Tongue (tissue), 2 donors: Measurements from ENCODE around the gene MAML1. TPM values are rescaled to one million over a fixed set of nuclear protein-coding genes. Genes with fewer than 3 reads are reported as not detected.
"Not testable (repeated sequence)": the region's sequence is repeated elsewhere in the genome, so short reads cannot be mapped to it uniquely, and the experiment has no call there.

Experiments
- DNase-seq: peaks from one replicate; pipeline ENCODE4 v3.0.0-alpha.2; 2015
- total RNA-seq: library from RNA; depleted of rRNA; stranded (reverse); fragments of >200 nt; gene quantifications from one replicate; pipeline ENCODE4 v1.2.3, GENCODE V29; 2014

The MAML1 gene
- total RNA-seq, 1 donor from 2014 or later: 19.6 TPM

DNA sequence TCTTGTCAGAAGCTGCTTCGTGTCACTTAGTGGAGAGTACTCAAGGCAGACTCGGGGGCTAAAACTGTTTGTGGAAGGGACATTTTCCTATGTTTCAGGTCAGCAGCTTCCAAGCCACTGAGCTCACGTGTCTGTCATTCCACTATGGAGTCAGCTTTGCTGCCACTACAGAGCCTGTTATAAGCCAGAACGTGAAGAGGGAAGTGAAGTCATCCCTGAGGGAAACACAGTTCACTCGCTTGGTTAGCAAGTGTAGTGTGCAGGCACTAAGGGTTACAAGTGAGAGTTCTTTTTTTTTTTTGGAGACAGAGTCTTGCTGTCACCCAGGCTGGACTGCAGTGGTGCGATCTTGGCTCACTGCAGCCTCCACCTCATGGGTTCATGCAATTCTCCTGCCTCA lies 36.6 kb downstream of the MAML1 start:
- no peak for DNase-seq

GRCh38 chr5:179769796-179770195 lies 37.2 kb downstream of the MAML1 start:
- DNase-seq: no peak

- no peak for DNase-seq
Observed at GRCh38 chr5:179771311-179771895, 38.8 kb downstream of the MAML1 start.

- DNase-seq: no peak
Observed at GRCh38 chr5:179772351-179772750, 39.7 kb downstream of the MAML1 start.

GRCh38 chr5:179773686-179774040 lies 41.0 kb downstream of the MAML1 start:
- DNase-seq: no peak

DNA sequence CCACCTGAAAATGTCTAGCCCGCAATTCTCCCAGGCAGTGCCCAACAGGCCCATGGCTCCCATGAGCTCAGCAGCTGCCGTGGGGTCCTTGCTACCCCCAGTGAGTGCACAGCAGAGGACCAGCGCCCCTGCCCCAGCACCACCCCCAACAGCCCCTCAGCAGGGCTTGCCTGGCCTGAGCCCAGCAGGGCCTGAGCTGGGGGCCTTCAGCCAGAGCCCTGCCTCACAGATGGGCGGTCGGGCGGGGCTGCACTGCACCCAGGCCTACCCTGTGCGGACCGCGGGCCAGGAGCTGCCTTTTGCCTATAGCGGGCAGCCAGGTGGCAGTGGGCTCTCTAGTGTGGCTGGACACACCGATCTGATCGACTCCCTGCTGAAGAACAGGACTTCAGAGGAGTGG lies 41.8 kb downstream of the MAML1 start:
- DNase-seq: no peak

DNA sequence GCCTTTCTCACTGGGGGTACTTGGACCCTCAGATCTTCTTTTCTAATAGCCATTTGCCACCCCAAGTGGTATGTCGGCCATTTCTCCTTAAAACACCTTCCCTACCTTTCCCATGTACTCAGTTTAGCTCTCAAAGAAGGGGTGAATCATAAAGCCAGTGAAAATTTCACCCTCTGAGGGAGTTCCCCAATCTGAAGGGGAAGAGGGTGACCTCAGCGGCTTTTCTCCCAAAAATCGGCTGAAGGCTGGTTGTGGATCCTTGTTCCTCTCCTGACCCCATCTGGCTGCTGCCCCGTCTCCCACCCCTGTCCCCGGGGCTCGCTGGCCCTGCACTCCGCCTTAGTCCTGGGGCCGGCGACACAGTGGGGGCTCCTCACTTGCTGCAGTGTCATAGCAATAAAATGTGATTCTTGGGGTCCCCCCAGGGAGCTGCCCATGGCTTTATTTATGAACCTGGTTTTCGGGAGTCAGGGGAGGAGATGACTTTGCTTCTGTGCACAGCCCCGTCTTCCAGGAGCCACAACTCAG lies 43.9 kb downstream of the MAML1 start:
- no peak for DNase-seq

GRCh38 chr5:179777456-179777855 lies 44.8 kb downstream of the MAML1 start:
- no peak for DNase-seq

DNA sequence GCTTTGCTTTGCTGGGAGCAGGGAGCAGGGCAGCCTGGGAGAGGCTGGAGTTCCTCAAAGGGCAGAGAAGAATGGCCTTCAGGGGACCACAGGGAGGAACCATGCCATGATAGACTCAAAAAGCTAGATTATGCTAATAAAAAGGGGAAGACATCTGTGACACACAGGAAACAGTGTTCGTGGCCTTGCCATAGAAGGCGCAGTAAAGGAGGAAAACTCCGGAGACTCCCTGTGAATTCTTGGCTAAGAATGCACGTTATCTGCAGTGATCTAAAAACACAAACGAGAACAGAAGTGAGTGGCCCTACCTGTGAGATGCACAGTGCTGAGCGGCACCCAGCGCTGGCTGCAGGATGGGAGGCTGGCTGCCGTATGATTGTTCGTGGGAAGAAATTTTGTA lies 45.3 kb downstream of the MAML1 start:
- DNase-seq: no peak

DNA sequence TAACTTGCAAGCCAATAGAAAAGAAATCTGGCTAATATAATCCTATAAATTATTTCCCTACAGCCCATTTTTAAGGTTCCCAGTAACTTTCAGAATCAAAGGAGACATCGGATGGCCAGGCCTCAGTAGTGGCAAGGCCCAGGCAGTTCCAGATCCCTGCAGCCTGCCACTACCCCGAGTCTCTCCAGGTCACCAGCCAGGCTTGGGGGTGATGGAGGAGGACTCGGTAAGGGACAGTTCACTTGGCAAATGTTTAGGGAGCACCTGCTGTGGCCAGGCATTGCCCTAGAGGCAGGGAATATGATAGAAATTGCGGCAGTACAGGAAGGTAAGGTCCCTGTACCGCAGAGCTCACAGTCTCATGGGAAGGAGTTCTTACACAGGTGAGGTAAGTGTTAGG lies 46.0 kb downstream of the MAML1 start:
- DNase-seq: no peak

DNA sequence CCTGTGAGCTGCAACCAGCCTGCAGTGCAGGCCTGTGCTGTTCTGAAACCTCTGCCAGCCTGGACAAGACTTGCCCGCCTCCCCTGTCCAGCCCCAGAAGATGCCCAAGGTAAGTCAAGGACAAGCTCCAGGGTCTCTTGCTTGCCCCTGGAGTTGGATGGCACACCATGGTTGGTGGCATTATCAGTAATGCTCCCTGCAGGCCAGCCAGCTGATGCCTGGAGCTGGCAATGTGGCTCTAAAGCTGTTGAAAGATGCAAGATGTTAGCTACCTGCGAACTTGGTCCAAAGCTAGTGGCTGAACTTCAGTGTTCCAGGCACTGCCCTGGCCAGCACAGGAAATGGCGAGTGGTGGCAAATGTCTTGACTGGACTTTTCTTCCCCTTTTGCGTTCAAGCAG lies 47.2 kb downstream of the MAML1 start:
- no peak for DNase-seq

GRCh38 chr5:179780362-179780761 lies 47.7 kb downstream of the MAML1 start:
- no peak for DNase-seq

DNA sequence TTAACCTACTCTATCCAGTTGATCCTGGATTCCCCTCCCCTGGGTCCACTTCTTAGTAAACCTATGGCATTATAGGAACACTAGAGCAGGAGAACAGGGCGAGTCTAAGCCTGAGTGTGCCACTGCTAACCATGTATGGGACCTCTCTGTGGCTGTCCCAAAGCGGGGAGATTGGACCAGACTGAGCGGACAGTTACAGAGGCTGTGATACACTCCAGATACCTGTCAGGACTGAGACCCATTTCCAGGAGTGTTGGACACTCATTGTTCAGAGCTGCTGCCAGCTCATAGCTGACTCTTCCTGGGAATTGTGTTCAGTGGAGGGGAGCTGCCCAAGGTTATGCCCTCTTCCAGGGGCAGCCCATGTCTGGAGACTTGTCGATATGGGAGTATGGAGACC lies 49.2 kb downstream of the MAML1 start:
- DNase-seq: no peak

- no peak for DNase-seq
Observed at GRCh38 chr5:179783128-179783527, 50.5 kb downstream of the MAML1 start.

- DNase-seq: no peak
Observed at GRCh38 chr5:179786861-179787260, 54.2 kb downstream of the MAML1 start.

GRCh38 chr5:179788193-179788854 lies 55.7 kb downstream of the MAML1 start:
- DNase-seq: no peak

DNA sequence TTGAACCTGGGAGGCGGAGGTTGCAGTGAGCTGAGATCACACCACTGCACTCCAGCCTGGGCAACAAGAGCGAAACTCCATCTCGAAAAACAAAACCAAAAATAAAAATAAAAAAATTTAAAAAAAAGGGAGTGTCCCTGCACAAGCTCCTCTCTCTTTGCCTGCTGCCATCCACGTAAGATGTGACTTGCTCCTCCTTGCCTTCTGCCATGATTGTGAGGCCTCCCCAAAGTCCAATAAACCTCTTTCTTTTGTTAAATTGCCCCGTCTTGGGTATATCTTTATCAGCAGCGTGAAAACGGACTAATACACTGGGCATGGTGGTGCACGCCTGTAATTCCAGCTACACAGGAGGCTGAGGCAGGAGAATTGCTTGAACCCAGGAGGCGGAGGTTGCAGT lies 56.7 kb downstream of the MAML1 start:
- DNase-seq: not testable (repeated sequence)

DNA sequence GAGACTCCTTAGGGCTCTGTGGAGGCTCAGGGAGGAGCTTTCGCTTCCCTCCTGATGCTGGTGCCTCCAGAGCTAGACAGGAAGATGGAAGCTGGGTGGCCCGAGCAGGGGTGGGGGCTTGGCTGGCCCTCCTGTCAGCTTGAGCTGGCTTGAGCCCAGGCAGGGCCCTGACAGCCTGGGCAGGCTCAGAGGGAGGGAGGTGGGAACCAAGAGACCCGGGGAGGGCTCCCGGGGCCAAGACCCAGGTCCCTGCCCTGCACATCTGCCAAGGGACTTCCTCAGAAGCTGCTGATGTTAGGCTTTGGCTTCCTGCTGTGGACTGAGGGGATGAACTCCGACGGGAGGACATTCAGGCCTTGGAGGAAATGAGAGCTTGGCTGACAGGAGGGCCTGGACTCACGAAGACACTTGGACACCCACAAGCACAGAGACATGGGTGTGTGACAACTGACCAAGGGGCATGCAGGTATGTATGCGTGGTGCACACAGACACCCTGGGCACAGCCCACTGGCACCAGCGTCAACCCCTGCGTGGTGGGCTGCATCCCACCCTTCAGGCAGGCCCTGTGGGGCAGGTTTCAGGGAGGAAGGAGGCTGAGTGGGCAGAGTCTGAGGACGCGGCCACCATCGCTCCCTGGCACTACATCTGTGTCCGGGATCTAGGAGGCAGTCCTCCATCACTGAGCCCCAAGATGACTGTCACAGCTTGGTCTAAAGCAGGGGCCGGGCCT lies 59.4 kb downstream of the MAML1 start:
- DNase-seq: no peak

- no peak for DNase-seq
Observed at GRCh38 chr5:179792612-179793467, 60.2 kb downstream of the MAML1 start.

GRCh38 chr5:179793468-179794139 lies 61.0 kb downstream of the MAML1 start, which contains the start of gene LTC4S:
LTC4S (plus strand) TSS chr5:179793986; CDS start chr5:179794081, 95 bp downstream.
- peak; percentile 60 for DNase-seq

DNA sequence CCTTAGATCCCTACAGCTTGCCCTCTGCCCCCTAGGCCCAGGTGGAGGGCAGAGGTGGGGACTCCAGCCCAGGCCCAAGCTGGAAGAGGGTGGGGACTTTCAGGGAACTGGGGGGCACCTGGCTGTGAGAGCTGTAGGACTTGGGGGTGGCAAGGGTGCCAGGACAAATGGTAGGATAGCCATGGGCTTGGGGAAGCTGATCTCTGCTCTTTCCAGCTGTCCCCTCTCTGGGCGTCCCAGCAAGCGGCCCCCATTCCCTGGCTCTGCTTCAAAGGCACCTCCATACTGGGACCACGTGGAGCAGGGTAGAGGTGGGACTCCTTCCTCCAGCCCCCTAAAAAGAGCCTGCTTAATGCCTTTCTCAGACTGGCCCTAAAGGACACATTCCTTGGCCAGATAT lies 61.5 kb downstream of the MAML1 start:
- no peak for DNase-seq

DNA sequence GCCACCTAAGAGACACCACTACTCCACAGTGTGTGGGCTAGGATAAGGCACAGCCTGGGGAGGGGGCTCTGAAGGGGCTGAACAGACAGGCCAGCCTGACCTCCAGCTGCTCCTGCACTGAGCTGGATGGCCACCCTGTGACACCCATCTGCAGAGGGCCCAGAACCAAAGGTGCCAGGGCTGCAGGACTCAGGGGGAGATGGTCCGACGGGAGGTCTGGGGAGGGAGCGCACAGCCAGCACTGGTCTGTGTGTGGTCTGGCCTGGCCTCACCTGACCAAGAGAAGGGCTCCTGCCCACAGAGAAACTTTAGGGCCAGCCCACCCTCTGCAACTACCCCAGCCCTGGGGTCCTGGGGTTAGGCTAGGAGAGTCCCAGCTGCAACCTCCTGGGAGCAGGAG lies 62.0 kb downstream of the MAML1 start:
- DNase-seq: no peak
